Measurements from ENCODE around the gene SULT1C4.

- no peak for TF ChIP-seq CTCF (conservative IDR thresholded peaks at IDR 0.05; ENCODE audit: low read length)
- no peak for TF ChIP-seq EZH2phosphoT487 (IDR thresholded peaks at IDR 0.05; ENCODE audit: borderline replicate concordance, low read depth, low read length)
Observed at GRCh38 chr2:108378851-108379250, 1.1 kb downstream of the SULT1C4 start.
